Glutamatergic neuron (in vitro differentiated cells): ENCODE data around the gene STBD1. TPM values are rescaled to one million over a fixed set of nuclear protein-coding genes. Genes with fewer than 3 reads are reported as not detected.

Experiments
- DNase-seq: peaks from one replicate; pipeline ENCODE4 v3.0.0; 2022
- H3K27ac Mint-ChIP-seq: one replicate; pipeline ENCODE4 v1.8.0; 2020; ENCODE audit warnings: mild to moderate bottlenecking, mixed read lengths, inconsistent platforms; ENCODE audit not compliant: unreplicated experiment
- H3K27me3 Mint-ChIP-seq: one replicate; pipeline ENCODE4 v1.8.0; 2020; ENCODE audit warnings: mild to moderate bottlenecking, moderate library complexity, mixed read lengths, inconsistent platforms; ENCODE audit not compliant: unreplicated experiment
- H3K36me3 Mint-ChIP-seq: one replicate; pipeline ENCODE4 v1.8.0; 2020; ENCODE audit warnings: mild to moderate bottlenecking, mixed read lengths, inconsistent platforms; ENCODE audit not compliant: unreplicated experiment
- H3K4me1 Mint-ChIP-seq: one replicate; pipeline ENCODE4 v1.8.0; 2020; ENCODE audit warnings: mild to moderate bottlenecking, low read depth, mixed read lengths, inconsistent platforms; ENCODE audit not compliant: unreplicated experiment
- H3K4me3 Mint-ChIP-seq: one replicate; pipeline ENCODE4 v1.8.0; 2020; ENCODE audit warnings: mild to moderate bottlenecking, mixed read lengths, inconsistent platforms; ENCODE audit not compliant: unreplicated experiment
- H3K9me3 Mint-ChIP-seq: one replicate; pipeline ENCODE4 v1.8.0; 2020; ENCODE audit warnings: mild to moderate bottlenecking, moderate library complexity, mixed read lengths, inconsistent platforms; ENCODE audit not compliant: unreplicated experiment
- CTCF ChIP-seq: fragments of 200-600 bp; sonication (generic); IDR thresholded peaks from one replicate; pipeline ENCODE4 v1.5.0; 2021; ENCODE audit not compliant: partially characterized antibody, unreplicated experiment
- total RNA-seq: library from RNA; stranded (reverse); fragmentation: NEBNext Ultra II Directional; extraction: Animal tissue kit (Norgen Biotek cat#: 25700); gene quantifications from one replicate; pipeline ENCODE4 v1.2.1, GENCODE V29; 2021; ENCODE audit not compliant: unreplicated experiment

STBD1 gene
- total RNA-seq, 1 donor from 2014 or later, result 15.9 TPM

- no peaks in the 10 kb centered on the region for H3K36me3 Mint-ChIP-seq
- no peak for DNase-seq
- no peak overlapping the region for H3K27ac Mint-ChIP-seq
- H3K27me3 Mint-ChIP-seq, result no peaks in the 10 kb centered on the region
- H3K9me3 Mint-ChIP-seq, result peaks cover 2% of the 10 kb centered on the region
- no peak overlapping the region for H3K4me3 Mint-ChIP-seq
- TF ChIP-seq CTCF, result no peak
- H3K4me1 Mint-ChIP-seq, result no peaks in the 10 kb centered on the region
Measured at GRCh38 chr4:76272073-76272472, 34.5 kb upstream of the STBD1 start.

- Mint-ChIP-seq H3K36me3 (no peaks in the 10 kb centered on the region), H3K27me3 (no peaks in the 10 kb centered on the region), H3K4me1 (no peaks in the 10 kb centered on the region), H3K4me3 (no peak overlapping the region), H3K27ac (no peak overlapping the region), H3K9me3 (peaks cover 2% of the 10 kb centered on the region)
- no peak for DNase-seq
- TF ChIP-seq CTCF, result no peak
Measured at GRCh38 chr4:76272582-76272981, 34.0 kb upstream of the STBD1 start.

GRCh38 chr4:76272999-76273398, 33.5 kb upstream of the STBD1 start:
- Mint-ChIP-seq H3K27ac (no peak overlapping the region), H3K4me1 (no peaks in the 10 kb centered on the region), H3K9me3 (peaks cover 2% of the 10 kb centered on the region), H3K27me3 (no peaks in the 10 kb centered on the region), H3K4me3 (no peak overlapping the region), H3K36me3 (no peaks in the 10 kb centered on the region)
- no peak for TF ChIP-seq CTCF
- DNase-seq, result no peak

GRCh38 chr4:76275486-76276124, 30.9 kb upstream of the STBD1 start:
- no peak for DNase-seq
- H3K27me3 Mint-ChIP-seq, result no peaks in the 10 kb centered on the region
- no peaks in the 10 kb centered on the region for H3K36me3 Mint-ChIP-seq
- H3K27ac Mint-ChIP-seq, result no peak overlapping the region
- H3K4me1 Mint-ChIP-seq, result no peaks in the 10 kb centered on the region
- no peak for TF ChIP-seq CTCF
- peaks cover 2% of the 10 kb centered on the region for H3K9me3 Mint-ChIP-seq
- no peak overlapping the region for H3K4me3 Mint-ChIP-seq

- no peaks in the 10 kb centered on the region for H3K27me3 Mint-ChIP-seq
- H3K4me1 Mint-ChIP-seq, result no peaks in the 10 kb centered on the region
- no peak overlapping the region for H3K4me3 Mint-ChIP-seq
- H3K9me3 Mint-ChIP-seq, result peaks cover 2% of the 10 kb centered on the region
- no peak for TF ChIP-seq CTCF
- no peak overlapping the region for H3K27ac Mint-ChIP-seq
- DNase-seq, result no peak
- no peaks in the 10 kb centered on the region for H3K36me3 Mint-ChIP-seq
Measured at GRCh38 chr4:76276813-76277212, 29.7 kb upstream of the STBD1 start.
